ENCODE measurements around the gene GLRX.

Gene GLRX

GRCh38 chr5:95783661-95784060 is 38.9 kb downstream of the GLRX start:
- Histone ChIP-seq H3K27ac (ENCODE audit: low read depth, low read length, poor library complexity, severe bottlenecking) (no peak overlapping the region), H3K27me3 (ENCODE audit: insufficient read depth, low read length) (no peaks in the 10 kb centered on the region; the same call in 1 of the 2 replicates), H3K9me3 (ENCODE audit: low read length) (no peaks in the 10 kb centered on the region), H3K4me3 (ENCODE audit: low read depth, low read length, poor library complexity, severe bottlenecking) (no peak overlapping the region), H3K4me2 (ENCODE audit: low read length) (no peak overlapping the region), H3K9ac (ENCODE audit: low read length) (no peak overlapping the region), H3F3A (ENCODE audit: insufficient read depth, low read length) (no peaks in the 10 kb centered on the region), H3K9me2 (ENCODE audit: low read depth, low read length) (no peaks in the 10 kb centered on the region), H4K20me1 (ENCODE audit: insufficient read depth, low read length) (no peaks in the 10 kb centered on the region), H3K79me2 (ENCODE audit: insufficient read depth, low read length) (no peaks in the 10 kb centered on the region), H3K36me3 (ENCODE audit: insufficient read depth, low read length) (no peaks in the 10 kb centered on the region), H3K4me1 (ENCODE audit: insufficient read depth, low read length, severe bottlenecking) (peaks cover 8% of the 10 kb centered on the region), H2AFZ (ENCODE audit: low read length) (no peak overlapping the region)
- no peak for TF ChIP-seq EZH2 (IDR thresholded peaks at IDR 0.05; ENCODE audit: borderline replicate concordance, low read length)
- TF ChIP-seq, protein P1, sequence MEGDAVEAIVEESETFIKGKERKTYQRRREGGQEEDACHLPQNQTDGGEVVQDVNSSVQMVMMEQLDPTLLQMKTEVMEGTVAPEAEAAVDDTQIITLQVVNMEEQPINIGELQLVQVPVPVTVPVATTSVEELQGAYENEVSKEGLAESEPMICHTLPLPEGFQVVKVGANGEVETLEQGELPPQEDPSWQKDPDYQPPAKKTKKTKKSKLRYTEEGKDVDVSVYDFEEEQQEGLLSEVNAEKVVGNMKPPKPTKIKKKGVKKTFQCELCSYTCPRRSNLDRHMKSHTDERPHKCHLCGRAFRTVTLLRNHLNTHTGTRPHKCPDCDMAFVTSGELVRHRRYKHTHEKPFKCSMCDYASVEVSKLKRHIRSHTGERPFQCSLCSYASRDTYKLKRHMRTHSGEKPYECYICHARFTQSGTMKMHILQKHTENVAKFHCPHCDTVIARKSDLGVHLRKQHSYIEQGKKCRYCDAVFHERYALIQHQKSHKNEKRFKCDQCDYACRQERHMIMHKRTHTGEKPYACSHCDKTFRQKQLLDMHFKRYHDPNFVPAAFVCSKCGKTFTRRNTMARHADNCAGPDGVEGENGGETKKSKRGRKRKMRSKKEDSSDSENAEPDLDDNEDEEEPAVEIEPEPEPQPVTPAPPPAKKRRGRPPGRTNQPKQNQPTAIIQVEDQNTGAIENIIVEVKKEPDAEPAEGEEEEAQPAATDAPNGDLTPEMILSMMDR (IDR thresholded peaks at IDR 0.05; ENCODE audit: low read length) = no peak

DNA sequence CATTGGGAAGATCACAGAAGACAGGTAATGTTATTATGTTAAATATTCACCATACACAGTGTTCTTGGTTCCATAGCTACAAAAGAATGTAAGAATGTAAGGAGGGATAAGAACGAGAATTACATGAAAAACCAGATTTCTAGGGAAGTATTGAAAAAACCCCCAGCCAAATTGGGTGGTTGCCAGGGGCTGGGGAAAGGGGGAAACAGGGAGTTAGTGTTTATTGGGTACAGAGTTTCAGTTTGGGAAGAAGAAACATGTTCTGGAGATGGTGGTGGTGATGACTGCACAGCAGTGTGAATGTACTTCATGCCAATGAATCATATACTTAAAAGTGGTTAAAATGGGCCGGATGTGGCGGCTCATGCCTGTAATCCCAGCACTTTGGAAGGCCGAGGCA is 40.3 kb downstream of the GLRX start:
- Histone ChIP-seq H2AFZ (ENCODE audit: low read length) (0 out of 2 replicates have a peak overlapping the region, but pooled peaks have one; percentile 64), H3K4me1 (ENCODE audit: insufficient read depth, low read length, severe bottlenecking) (peaks cover 8% of the 10 kb centered on the region), H3K9me2 (ENCODE audit: low read depth, low read length) (no peaks in the 10 kb centered on the region), H3K27ac (ENCODE audit: low read depth, low read length, poor library complexity, severe bottlenecking) (no peak overlapping the region), H4K20me1 (ENCODE audit: insufficient read depth, low read length) (no peaks in the 10 kb centered on the region), H3K27me3 (ENCODE audit: insufficient read depth, low read length) (no peaks in the 10 kb centered on the region), H3K36me3 (ENCODE audit: insufficient read depth, low read length) (no peaks in the 10 kb centered on the region), H3F3A (ENCODE audit: insufficient read depth, low read length) (no peaks in the 10 kb centered on the region), H3K4me3 (ENCODE audit: low read depth, low read length, poor library complexity, severe bottlenecking) (no peak overlapping the region), H3K4me2 (ENCODE audit: low read length) (no peak overlapping the region), H3K9ac (ENCODE audit: low read length) (no peak overlapping the region), H3K79me2 (ENCODE audit: insufficient read depth, low read length) (no peaks in the 10 kb centered on the region), H3K9me3 (ENCODE audit: low read length) (no peaks in the 10 kb centered on the region)
- TF ChIP-seq, protein P1 (IDR thresholded peaks at IDR 0.05; ENCODE audit: low read length) = no peak
- TF ChIP-seq EZH2 (IDR thresholded peaks at IDR 0.05; ENCODE audit: borderline replicate concordance, low read length) = no peak

DNA sequence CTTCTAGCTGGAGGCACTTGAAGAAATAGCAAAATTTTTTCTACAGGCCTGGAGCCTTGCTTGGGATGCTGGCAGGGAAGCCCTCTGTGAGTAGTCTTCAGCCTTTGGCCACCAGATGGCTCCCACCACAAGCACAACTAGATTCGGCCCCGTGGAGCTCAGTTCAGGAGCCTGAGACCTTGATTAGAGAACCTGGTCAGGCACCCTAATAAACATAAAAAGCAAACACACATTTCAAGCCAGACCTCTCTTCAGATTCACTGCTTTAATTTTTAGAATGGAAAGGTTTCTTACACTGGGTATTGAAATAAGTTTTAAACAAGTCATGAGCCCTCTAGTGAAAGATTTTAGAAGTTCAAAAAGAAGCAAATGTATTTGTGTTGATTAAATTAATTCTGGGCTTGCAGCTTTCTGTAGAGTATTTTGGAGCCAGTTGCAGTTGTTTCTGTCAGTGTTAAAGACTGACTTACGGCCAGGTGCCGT is 41.4 kb downstream of the GLRX start:
- H4K20me1 ChIP-seq (ENCODE audit: insufficient read depth, low read length) = no peaks in the 10 kb centered on the region
- TF ChIP-seq, protein P1 (IDR thresholded peaks at IDR 0.05; ENCODE audit: low read length) = peak; percentile 99
- no peak for TF ChIP-seq EZH2 (IDR thresholded peaks at IDR 0.05; ENCODE audit: borderline replicate concordance, low read length)
- peaks cover 8% of the 10 kb centered on the region for H3K4me1 ChIP-seq (ENCODE audit: insufficient read depth, low read length, severe bottlenecking)
- peak overlapping the region; percentile 89 for H2AFZ ChIP-seq (ENCODE audit: low read length)
- H3K36me3 ChIP-seq (ENCODE audit: insufficient read depth, low read length) = no peaks in the 10 kb centered on the region
- H3K27ac ChIP-seq (ENCODE audit: low read depth, low read length, poor library complexity, severe bottlenecking) = no peak overlapping the region
- no peaks in the 10 kb centered on the region for H3K27me3 ChIP-seq (ENCODE audit: insufficient read depth, low read length)
- H3K9ac ChIP-seq (ENCODE audit: low read length) = no peak overlapping the region; the same call in 1 of the 2 replicates
- H3K4me3 ChIP-seq (ENCODE audit: low read depth, low read length, poor library complexity, severe bottlenecking) = peak overlapping the region; percentile 31
- no peaks in the 10 kb centered on the region for H3K9me2 ChIP-seq (ENCODE audit: low read depth, low read length)
- no peaks in the 10 kb centered on the region for H3K9me3 ChIP-seq (ENCODE audit: low read length)
- no peaks in the 10 kb centered on the region for H3K79me2 ChIP-seq (ENCODE audit: insufficient read depth, low read length)
- no peaks in the 10 kb centered on the region for H3F3A ChIP-seq (ENCODE audit: insufficient read depth, low read length)
- H3K4me2 ChIP-seq (ENCODE audit: low read length) = peak overlapping the region; percentile 40
